Epithelial cell of esophagus (primary cell): ENCODE results near the gene CHIT1.
A peak's percentile ranks its signal among the peaks of the same experiment; 100 is the strongest.

Experiments
- DNase-seq: peaks from one replicate; pipeline ENCODE4 v3.0.0; 2010; ENCODE audit warnings: low read depth
- H3K4me3 ChIP-seq: 2 replicates; pipeline ENCODE4 v1.5.1; 2011; ENCODE audit warnings: mild to moderate bottlenecking, low read length, control low read depth
- CTCF ChIP-seq: IDR thresholded peaks from 2 replicates; pipeline ENCODE4 v1.5.1; 2011; ENCODE audit warnings: low read depth, mild to moderate bottlenecking, low read length, control low read depth, inconsistent platforms; ENCODE audit not compliant: insufficient read depth; ENCODE audit errors: missing control alignments

The CHIT1 gene

GRCh38 chr1:203170625-203171330 is 58.7 kb downstream of the CHIT1 start:
- no peak for TF ChIP-seq CTCF
- DNase-seq: peak; percentile 55
- no peak overlapping the region for H3K4me3 ChIP-seq

- no peak for TF ChIP-seq CTCF
- DNase-seq: no peak
- H3K4me3 ChIP-seq: no peak overlapping the region
Measured at GRCh38 chr1:203169770-203170520, 59.5 kb downstream of the CHIT1 start.

- DNase-seq: no peak
- TF ChIP-seq CTCF: no peak
- H3K4me3 ChIP-seq: no peak overlapping the region
Measured at GRCh38 chr1:203168991-203169390, 60.5 kb downstream of the CHIT1 start.

DNA sequence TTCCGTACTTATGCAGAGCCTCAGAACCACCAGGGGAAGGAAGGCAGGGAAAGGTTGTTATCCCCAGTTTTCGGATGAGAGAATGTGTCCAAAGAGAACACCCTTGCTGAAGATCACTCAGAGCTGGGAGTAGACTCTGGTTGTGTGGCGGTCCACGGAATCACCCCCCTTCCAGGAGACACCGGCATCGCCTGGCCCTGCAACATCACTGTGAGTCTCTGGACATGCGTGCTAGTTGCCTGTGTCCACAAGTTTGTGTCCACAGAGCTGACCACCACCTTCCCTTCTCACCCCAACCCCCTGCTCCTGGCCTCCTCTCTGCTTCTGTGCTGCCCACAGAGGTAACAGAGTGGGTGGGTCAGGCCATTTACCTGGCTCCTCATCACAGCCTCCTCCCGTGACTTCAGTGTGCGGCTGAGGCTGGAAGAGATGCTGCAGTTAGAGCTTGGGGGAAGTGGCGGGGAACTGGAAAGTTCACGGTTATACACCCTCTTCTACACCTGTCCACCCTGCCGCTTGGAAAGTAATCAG is 61.2 kb downstream of the CHIT1 start:
- H3K4me3 ChIP-seq: no peak overlapping the region

GRCh38 chr1:203167913-203168200 is 61.6 kb downstream of the CHIT1 start:
- DNase-seq: no peak
- TF ChIP-seq CTCF: no peak
- no peak overlapping the region for H3K4me3 ChIP-seq

More for the DNA sequence above, 61.2 kb downstream of the CHIT1 start:
- no peak for DNase-seq
- no peak for TF ChIP-seq CTCF

DNA sequence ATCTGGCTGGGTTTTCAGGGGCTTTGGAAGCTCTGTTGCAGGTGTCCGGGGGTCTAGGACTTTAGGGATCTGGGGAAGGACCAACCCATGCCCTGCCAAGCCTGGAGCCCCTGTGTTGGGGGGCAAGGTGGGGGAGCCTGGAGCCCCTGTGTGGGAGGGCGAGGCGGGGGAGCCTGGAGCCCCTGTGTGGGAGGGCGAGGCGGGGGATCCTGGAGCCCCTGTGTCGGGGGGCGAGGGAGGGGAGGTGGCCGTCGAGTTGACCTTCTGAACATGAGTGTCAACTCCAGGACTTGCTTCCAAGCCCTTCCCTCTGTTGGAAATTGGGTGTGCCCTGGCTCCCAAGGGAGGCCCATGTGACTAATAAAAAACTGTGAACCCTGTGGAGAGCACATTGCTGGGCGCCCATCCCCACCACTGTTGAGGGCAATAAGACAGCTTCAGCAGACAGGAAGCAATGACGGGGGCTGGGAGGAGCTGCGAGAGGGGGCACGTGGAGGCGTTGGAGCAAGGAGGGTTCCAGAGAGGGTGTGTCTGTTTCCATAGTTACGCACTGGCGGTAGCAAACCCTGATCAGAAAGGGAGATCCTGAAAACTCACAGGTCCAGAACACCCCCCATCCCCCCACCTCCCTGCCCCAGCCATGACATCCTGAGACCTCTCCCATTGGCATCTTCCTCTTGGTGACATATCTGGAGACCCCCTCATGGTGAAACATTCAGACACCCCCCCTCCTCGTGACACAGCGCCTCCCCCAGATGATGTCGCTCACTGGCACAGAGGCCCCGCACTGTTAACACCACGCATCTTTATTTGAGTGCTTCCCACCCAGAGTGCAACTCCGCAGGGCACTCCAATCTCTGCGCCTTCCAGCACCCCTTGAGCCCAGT is 62.2 kb downstream of the CHIT1 start:
- no peak for TF ChIP-seq CTCF
- H3K4me3 ChIP-seq: no peak overlapping the region
- DNase-seq: no peak
